ENCODE data around the gene TNFRSF8.

GRCh38 chr1:12114916-12115315, 51.8 kb downstream of the TNFRSF8 start:
- no peak for TF ChIP-seq POLR2AphosphoS5 (IDR thresholded peaks at IDR 0.05; ENCODE audit: low read depth, low read length)
- no peak for TF ChIP-seq CHD2 (IDR thresholded peaks at IDR 0.05; ENCODE audit: low read length, partially characterized antibody)
- no peak for TF ChIP-seq PBX3 (IDR thresholded peaks at IDR 0.05)
- TF ChIP-seq CTCF (IDR thresholded peaks at IDR 0.05) = no peak
- no peak for TF ChIP-seq TEAD4 (IDR thresholded peaks at IDR 0.05; ENCODE audit: borderline replicate concordance, insufficient read depth)
- no peak for TF ChIP-seq RAD21 (IDR thresholded peaks at IDR 0.05; ENCODE audit: low read length)
- TF ChIP-seq NFIC (IDR thresholded peaks at IDR 0.05; ENCODE audit: borderline replicate concordance) = no peak
- no peak for TF ChIP-seq RCOR1 (IDR thresholded peaks at IDR 0.05; ENCODE audit: low read length)
- TF ChIP-seq MAX (IDR thresholded peaks at IDR 0.05; ENCODE audit: low read depth) = no peak
